ENCODE results near the gene CAVIN3.

DNA sequence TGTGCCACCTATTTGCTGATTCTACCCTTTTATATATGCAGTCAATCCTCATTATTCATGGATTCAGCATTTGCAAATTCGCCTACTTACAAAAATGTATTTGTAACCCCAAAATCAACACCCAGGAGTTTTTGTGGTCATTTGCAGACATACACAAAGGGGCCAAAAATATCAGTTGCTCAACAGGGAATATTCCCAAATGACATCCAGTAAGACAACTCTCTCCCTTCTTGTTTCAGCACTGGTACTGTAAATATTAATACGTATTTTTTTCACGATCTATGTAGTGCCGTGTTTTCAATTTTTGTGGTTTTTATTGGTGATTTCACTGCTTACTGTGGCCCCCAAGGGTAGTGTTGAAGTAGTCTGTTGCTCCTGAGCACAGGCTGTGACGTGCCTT, 11.8 kb upstream of the CAVIN3 start:
- TF ChIP-seq CTCF (conservative IDR thresholded peaks at IDR 0.05; ENCODE audit: low read depth in 2 of 2): no peak
- TF ChIP-seq EZH2phosphoT487 (IDR thresholded peaks at IDR 0.05; ENCODE audit: unreplicated experiment): no peak
- no peak for TF ChIP-seq POLR2AphosphoS5 (IDR thresholded peaks at IDR 0.05; ENCODE audit: low read depth)
- TF ChIP-seq, protein P1, sequence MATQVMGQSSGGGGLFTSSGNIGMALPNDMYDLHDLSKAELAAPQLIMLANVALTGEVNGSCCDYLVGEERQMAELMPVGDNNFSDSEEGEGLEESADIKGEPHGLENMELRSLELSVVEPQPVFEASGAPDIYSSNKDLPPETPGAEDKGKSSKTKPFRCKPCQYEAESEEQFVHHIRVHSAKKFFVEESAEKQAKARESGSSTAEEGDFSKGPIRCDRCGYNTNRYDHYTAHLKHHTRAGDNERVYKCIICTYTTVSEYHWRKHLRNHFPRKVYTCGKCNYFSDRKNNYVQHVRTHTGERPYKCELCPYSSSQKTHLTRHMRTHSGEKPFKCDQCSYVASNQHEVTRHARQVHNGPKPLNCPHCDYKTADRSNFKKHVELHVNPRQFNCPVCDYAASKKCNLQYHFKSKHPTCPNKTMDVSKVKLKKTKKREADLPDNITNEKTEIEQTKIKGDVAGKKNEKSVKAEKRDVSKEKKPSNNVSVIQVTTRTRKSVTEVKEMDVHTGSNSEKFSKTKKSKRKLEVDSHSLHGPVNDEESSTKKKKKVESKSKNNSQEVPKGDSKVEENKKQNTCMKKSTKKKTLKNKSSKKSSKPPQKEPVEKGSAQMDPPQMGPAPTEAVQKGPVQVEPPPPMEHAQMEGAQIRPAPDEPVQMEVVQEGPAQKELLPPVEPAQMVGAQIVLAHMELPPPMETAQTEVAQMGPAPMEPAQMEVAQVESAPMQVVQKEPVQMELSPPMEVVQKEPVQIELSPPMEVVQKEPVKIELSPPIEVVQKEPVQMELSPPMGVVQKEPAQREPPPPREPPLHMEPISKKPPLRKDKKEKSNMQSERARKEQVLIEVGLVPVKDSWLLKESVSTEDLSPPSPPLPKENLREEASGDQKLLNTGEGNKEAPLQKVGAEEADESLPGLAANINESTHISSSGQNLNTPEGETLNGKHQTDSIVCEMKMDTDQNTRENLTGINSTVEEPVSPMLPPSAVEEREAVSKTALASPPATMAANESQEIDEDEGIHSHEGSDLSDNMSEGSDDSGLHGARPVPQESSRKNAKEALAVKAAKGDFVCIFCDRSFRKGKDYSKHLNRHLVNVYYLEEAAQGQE (IDR thresholded peaks at IDR 0.05; ENCODE audit: unreplicated experiment): no peak
